Fibroblast of pulmonary artery (primary cell): ENCODE data around the gene ZNF385D.
A peak's percentile ranks its signal among the peaks of the same experiment; 100 is the strongest.

Experiments
- DNase-seq: peaks from one replicate; pipeline ENCODE4 v3.0.0-alpha.2; 2010; ENCODE audit warnings: low read depth
- H3K4me3 ChIP-seq: replicated peaks from 2 replicates; pipeline ENCODE4 v1.5.1; 2011; ENCODE audit warnings: low read depth, mild to moderate bottlenecking, control low read depth, low read length, moderate library complexity
- TF ChIP-seq, protein P1 (sequence below): IDR thresholded peaks from 2 replicates; pipeline ENCODE4 v1.5.1; 2011; ENCODE audit warnings: mild to moderate bottlenecking, control low read depth, low read length, inconsistent platforms; ENCODE audit errors: missing control alignments

The ZNF385D gene

DNA sequence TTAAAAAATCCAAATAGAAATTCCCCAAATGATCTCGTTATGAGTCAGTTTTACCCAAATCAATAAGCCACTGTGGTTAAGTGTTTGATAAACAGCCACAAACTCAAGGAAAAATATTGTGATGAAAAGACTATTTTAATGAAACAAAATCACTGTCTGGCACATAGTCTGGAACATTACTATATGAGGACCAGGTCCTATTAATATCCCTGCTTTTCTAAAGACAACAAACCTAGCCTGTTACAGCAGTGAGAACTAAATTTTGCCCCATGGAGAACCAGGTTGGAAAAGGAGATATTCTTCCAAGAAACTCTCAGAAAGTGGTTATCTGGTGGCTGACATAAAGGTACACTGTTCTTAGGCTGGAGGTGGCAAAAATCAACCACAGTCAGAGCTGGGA, 27.7 kb upstream of the ZNF385D start:
- no peak overlapping the region for H3K4me3 ChIP-seq
- no peak for DNase-seq
- TF ChIP-seq, protein P1, sequence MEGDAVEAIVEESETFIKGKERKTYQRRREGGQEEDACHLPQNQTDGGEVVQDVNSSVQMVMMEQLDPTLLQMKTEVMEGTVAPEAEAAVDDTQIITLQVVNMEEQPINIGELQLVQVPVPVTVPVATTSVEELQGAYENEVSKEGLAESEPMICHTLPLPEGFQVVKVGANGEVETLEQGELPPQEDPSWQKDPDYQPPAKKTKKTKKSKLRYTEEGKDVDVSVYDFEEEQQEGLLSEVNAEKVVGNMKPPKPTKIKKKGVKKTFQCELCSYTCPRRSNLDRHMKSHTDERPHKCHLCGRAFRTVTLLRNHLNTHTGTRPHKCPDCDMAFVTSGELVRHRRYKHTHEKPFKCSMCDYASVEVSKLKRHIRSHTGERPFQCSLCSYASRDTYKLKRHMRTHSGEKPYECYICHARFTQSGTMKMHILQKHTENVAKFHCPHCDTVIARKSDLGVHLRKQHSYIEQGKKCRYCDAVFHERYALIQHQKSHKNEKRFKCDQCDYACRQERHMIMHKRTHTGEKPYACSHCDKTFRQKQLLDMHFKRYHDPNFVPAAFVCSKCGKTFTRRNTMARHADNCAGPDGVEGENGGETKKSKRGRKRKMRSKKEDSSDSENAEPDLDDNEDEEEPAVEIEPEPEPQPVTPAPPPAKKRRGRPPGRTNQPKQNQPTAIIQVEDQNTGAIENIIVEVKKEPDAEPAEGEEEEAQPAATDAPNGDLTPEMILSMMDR: no peak

DNA sequence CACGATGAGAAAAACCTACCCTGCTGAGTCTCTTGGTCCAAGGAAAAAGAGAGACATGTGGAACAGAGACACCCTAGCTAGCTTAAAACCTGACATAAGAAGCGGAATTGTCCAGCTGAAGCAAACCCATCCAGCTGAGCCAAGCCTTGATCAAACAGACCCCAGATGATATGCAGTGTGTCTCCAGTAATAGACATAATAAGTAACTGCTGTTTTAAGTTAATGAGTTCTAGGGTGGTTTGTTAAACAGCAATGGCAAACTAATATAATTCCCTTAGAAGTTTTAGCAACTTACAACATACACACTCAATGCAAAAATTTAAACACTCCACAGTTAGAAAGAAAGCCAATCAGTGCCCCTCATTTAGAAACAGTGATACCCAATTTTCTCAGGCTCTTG, 26.8 kb upstream of the ZNF385D start:
- H3K4me3 ChIP-seq: no peak overlapping the region
- DNase-seq: no peak
- TF ChIP-seq, protein P1: no peak

DNA sequence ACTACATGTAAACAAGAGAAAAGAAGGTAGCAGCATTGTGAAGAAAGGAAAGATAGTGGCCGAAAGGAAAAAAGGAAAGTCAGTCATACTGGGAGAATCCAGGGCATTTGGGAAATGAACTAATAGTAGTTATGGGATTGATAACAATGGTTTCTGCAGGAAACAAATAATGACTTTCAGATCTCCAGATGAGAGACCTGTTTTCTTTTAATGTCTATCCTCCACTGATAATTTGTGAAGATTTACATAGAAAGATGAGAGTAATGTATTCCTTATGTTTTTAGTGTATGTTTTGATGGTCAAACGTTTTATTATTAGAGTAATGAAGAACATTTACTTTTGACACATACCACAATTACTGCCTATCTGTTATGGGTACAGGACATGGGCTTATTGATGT, 15.0 kb upstream of the ZNF385D start:
- DNase-seq: no peak
- H3K4me3 ChIP-seq: no peak overlapping the region
- TF ChIP-seq, protein P1: no peak

DNA sequence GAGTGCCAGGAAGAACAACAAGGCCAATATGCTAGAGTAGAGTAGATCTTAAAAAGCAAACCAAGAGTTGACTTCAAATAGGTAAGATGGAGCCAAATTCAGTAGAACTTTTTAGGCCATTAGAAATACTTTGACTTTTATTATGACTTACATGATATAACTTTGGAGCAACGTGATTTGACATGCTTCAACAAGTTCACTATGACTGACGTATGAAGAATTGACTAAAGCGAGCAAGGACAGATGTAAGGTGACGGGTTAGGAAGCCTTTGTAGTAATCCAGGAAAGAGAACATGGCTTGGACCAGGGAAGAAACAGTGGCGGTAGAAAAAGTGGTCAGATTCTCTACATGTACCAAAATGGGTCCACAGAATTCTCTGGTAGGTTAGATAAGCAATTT, 4.9 kb upstream of the ZNF385D start:
- TF ChIP-seq, protein P1: no peak
- no peak overlapping the region for H3K4me3 ChIP-seq
- DNase-seq: no peak

DNA sequence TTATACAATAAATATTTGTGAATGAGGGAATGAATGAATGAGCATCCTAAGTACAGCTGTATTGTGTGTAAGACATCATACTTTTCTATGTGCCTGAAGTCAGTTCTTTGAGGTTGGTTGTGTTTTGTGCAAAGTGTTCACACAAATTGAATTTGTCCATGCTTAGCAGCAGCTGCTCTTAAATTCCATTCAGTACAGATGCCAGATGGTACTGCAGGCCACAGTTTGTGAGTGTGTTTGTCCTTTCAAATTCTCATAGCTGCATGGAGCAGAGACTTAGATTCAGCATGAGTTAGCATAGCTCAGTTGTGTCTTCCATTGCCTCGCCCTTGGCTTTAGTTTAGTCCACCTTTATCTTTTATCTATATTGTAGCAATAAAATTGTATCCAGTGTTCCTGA, 3.8 kb upstream of the ZNF385D start:
- no peak overlapping the region for H3K4me3 ChIP-seq
- TF ChIP-seq, protein P1: no peak
- no peak for DNase-seq

DNA sequence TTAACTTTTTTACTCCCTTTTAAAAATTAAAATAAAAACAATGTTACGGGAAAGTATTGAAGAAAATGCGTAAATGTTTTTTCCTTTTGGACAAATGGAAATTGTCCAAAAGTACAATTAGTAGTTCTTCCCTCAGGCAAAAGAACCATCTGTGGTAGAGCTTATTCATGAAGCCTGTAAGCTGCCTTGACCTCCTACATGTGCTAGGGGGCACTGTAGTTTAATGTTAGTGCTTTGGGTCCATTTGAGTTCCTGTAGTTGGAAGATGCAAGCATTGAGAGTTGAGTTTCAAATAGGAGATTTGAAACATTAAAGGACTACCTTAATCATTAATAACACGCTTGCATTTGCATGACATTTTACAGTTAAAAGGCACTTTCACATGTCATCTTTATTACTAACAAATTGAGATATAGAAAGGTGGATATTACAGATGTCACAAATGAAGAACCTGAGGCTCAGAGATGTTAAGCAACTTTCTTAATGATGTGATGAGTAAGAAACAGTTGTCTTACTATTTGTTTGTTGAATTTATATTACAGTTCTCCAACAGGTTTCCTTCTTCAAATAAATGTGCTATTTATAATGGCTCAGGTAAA, 1.8 kb upstream of the ZNF385D start:
- no peak overlapping the region for H3K4me3 ChIP-seq
- DNase-seq: peak; percentile 75
- TF ChIP-seq, protein P1: peak; percentile 72

DNA sequence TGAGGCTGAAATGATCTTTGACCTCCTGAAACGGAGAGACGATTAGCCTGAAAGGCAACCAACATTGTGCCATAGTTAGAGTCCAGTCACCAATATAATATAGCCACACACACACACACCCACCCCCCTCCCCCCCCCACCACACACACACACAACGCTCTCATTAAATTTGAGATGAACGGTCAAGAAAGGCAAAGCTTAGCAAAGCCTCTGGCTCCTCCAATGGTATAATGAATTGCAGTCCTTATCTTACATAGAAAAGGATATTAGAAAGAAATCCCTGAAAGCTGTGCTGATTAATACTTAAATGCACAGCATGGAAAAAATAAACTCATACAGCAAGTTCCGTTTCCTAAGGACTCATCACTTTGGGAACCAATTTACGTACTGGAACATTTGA, 876 bp upstream of the ZNF385D start:
- TF ChIP-seq, protein P1: no peak
- no peak overlapping the region for H3K4me3 ChIP-seq
- DNase-seq: no peak
